GM19193 (cell line): ENCODE results near the gene IL1RAP.

ENCODE experiments used
- POLR2A ChIP-seq: IDR thresholded peaks from 4 replicates; pipeline ENCODE4 v1.6.1; 2011; ENCODE audit not compliant: insufficient read depth, insufficient read length; ENCODE audit errors: extremely low read depth

The IL1RAP gene

GRCh38 chr3:190513409-190514370 is at the start of gene IL1RAP:
Gene IL1RAP (plus strand): TSS chr3:190514085. CDS start chr3:190564290, 50,205 bp downstream.
- no peak for TF ChIP-seq POLR2A

GRCh38 chr3:190467922-190468321 is 46.0 kb upstream of the IL1RAP start:
- TF ChIP-seq POLR2A: no peak

- TF ChIP-seq POLR2A: no peak
These were observed 32.1 kb upstream of the IL1RAP start for GRCh38 chr3:190481779-190482178.

GRCh38 chr3:190485830-190486532 is 27.9 kb upstream of the IL1RAP start:
- TF ChIP-seq POLR2A: no peak

- TF ChIP-seq POLR2A: no peak
These were observed 27.4 kb upstream of the IL1RAP start for GRCh38 chr3:190486533-190486864.

GRCh38 chr3:190486908-190487607 is 26.8 kb upstream of the IL1RAP start:
- no peak for TF ChIP-seq POLR2A

GRCh38 chr3:190491533-190492054 is 22.3 kb upstream of the IL1RAP start:
- TF ChIP-seq POLR2A: no peak

- no peak for TF ChIP-seq POLR2A
These were observed 21.8 kb upstream of the IL1RAP start for GRCh38 chr3:190492129-190492528.

- no peak for TF ChIP-seq POLR2A
These were observed 20.9 kb upstream of the IL1RAP start for GRCh38 chr3:190492966-190493365.

- no peak for TF ChIP-seq POLR2A
These were observed 19.0 kb upstream of the IL1RAP start for GRCh38 chr3:190494907-190495306.

- no peak for TF ChIP-seq POLR2A
These were observed 18.5 kb upstream of the IL1RAP start for GRCh38 chr3:190495354-190495753.

GRCh38 chr3:190495796-190496195 is 18.1 kb upstream of the IL1RAP start:
- TF ChIP-seq POLR2A: no peak

- no peak for TF ChIP-seq POLR2A
These were observed 17.0 kb upstream of the IL1RAP start for GRCh38 chr3:190496859-190497258.

GRCh38 chr3:190497811-190498210 is 16.1 kb upstream of the IL1RAP start:
- TF ChIP-seq POLR2A: no peak

GRCh38 chr3:190498293-190498692 is 15.6 kb upstream of the IL1RAP start:
- no peak for TF ChIP-seq POLR2A
